HG02678 (cell line): ENCODE results near the gene SPIRE1.

Experiments
- ATAC-seq: cut with Tn5 transposase; IDR thresholded peaks from one replicate; pipeline ENCODE4 v1.9.1; 2021; ENCODE audit warnings: mild to moderate bottlenecking, moderate library complexity; ENCODE audit not compliant: unreplicated experiment

Gene SPIRE1

DNA sequence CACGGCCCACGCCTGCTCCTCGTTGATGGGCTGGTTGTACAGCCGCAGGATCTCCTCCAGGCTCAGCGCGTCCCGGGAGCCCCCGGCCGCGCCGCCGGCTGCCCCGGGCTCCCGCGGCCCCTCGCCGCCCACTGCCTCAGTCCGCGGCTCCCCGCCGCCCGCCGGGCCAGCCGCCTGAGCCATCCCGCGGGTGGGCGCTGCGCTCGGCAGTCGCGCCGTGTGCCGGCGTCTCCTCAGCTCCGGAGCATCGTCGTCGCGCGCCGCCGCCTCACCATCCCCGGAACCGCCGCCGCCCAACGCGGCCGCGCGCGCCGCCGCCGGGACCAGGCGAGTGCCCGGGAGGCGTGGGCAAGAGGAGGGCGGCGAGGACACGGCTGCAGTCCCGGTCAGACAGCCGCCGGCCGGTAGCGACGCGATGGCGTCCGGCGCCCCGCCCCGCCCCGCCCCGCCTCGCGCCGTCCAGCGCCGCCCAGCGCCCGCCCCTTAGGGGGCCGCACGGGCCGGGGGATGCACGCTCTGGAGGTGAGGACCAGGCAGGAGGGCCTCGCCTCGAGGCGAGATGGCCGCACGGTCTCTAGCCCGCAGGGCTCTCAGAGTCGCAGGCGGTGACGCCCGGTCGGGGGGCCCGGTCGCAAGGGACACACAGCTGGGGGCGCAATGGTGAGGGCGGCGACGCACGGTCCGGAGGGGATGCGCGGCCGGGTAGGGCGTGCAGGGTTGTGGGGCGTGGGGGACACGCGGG, at the start of gene SPIRE1:
SPIRE1 (minus strand) TSS at position 424 of the 742 bp plus-strand sequence; CDS start at position 183, 241 bp downstream.
- peak; percentile 70 for ATAC-seq

DNA sequence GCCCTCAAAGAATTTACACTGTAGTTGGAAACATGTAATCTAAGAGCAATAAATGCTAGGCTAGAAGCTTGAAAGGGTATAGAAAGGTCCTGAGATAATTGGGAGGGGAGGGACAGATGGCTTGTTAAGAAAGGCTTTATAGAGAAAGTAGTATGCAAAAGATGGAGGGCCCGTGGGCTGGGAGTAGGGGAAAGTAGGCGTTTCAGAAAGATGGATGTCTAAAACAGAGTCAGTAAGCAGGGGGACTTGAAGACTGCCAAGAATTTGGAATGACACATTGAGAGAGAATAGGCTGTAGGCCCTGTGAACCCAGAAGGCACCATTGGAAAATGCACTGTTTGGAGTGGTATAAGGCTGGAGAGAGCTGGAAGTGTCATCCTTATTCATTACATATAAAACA, 45.8 kb upstream of the SPIRE1 start:
- no peak for ATAC-seq

DNA sequence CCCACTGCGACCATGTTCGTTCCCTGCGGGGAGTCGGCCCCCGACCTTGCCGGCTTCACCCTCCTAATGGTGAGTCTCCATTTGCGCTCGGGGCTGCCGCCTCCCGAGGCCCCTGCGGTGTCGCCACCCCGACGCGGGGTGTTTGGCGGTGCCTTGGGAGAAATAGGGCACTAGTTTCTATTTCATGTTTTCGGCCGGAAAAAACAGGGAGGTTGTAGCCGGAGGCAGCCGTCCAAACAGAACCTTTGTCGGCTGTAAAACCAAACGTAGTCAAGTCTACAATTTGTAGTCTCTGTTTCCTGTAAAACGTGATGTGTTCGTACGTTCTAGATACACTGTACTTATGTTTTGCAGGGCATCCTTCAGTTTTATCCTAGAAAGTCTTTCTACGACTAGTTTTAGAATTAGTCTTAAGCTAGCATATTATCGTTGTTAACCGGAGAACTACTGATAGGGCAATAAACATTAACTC, 45.2 kb upstream of the SPIRE1 start:
- no peak for ATAC-seq

- ATAC-seq, result peak; percentile 85
These were observed 44.6 kb upstream of the SPIRE1 start, which contains the start of the genes CEP76 and PSMG2 for GRCh38 chr18:12702221-12703095. CEP76 (minus strand) TSS chr18:12702723; CDS start chr18:12702548, 175 bp downstream. PSMG2 (plus strand) TSS chr18:12703042; CDS start chr18:12703108, 66 bp downstream.

GRCh38 chr18:12701161-12701560, 43.3 kb upstream of the SPIRE1 start:
- no peak for ATAC-seq

DNA sequence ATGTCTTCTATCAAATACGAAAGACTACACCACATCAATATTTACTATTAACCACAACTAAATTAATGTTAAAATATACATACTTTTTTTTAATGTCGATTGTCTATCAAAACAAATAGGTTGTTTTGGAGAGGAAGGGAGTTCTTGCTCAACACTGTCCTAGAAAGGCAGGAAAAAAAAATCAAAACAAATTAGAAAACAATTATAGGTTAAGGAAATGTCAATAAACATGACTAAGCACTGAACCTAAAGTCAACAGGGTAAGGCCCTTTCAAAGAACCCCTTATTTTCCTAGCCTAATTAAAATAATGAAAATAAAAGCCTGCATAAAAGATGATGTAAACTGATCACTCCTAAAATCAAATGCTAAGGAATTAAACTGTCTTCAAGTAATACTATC, 41.8 kb upstream of the SPIRE1 start:
- ATAC-seq, result no peak

- ATAC-seq, result no peak
These were observed 36.1 kb upstream of the SPIRE1 start for GRCh38 chr18:12694032-12694431.

DNA sequence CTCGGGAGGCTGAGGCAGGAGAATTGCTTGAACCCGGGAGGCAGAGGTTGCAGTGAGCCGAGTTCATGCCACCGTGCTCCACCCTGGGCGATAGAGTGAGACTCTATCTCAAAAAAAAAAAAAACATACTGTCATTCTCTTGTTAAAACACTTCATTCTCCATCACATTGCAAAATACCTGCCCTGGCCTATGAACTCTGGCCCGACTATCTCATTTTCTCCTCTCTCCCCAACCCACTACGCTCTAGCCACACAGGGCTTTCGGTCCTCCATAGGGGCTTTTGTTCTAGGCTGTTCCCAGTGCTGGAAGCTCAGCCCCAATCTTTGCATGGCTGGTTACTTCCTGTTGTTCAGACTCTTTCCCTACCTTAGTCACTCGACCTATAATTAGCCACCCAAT, 34.3 kb upstream of the SPIRE1 start:
- no peak for ATAC-seq

- no peak for ATAC-seq
These were observed 31.4 kb upstream of the SPIRE1 start for GRCh38 chr18:12689256-12689850.

DNA sequence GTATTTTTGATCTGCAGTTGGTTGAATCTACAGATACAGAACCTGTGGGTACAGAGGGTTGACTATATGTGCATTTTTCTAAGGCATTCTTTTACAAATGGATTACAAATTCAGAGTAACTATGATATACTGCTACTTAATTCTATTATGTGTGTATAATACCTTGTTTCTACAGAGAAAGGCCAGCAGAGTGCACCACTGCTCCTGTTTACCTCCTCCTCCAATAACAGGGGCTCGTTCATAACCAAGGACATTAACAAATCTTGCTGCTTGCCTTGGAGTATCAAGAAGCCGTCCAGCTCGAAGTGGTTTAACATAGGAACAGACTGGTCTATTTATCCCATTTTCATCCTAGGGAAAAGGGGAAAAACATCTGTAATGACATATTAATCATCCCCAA, 28.2 kb upstream of the SPIRE1 start:
- ATAC-seq, result no peak

- no peak for ATAC-seq
These were observed 21.4 kb upstream of the SPIRE1 start for GRCh38 chr18:12679183-12679786.

- ATAC-seq, result no peak
These were observed 10.1 kb upstream of the SPIRE1 start for GRCh38 chr18:12668041-12668440.

DNA sequence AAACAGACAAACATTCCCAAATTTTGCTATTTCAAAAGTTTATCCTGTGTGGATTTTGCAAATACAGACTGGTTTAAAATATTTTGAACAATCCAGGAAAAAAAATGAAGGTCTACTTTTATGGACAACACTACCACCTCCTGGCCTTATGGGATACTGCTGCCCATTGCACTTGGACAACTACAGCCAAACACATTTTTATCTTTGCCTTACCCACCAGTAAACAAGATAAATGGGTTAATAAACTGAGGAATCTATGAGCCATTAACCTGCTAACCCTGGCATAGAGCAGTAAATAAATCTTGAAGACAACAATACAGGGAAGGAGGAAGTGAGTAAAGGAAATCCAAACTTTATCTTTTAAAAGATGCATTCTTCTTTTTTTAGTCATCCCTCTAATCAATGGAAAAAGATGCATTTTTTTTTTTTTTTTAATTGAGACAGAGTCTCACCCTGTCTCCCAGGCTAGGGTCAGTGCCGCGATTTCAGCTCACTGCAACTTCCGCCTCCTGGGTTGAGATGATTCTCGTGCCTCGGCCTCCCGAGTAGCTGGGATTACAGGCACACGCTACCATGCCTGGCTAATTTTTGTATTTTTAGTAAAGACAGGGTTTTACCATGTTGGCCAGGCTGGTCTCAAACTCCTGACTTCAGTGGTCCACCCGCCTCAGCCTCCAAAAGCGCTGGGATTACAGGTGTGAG, 2.1 kb upstream of the SPIRE1 start:
- ATAC-seq, result no peak

GRCh38 chr18:12658426-12659138, 675 bp upstream of the SPIRE1 start:
- no peak for ATAC-seq

GRCh38 chr18:12656938-12657683, 796 bp downstream of the SPIRE1 start:
- peak; percentile 32 for ATAC-seq

DNA sequence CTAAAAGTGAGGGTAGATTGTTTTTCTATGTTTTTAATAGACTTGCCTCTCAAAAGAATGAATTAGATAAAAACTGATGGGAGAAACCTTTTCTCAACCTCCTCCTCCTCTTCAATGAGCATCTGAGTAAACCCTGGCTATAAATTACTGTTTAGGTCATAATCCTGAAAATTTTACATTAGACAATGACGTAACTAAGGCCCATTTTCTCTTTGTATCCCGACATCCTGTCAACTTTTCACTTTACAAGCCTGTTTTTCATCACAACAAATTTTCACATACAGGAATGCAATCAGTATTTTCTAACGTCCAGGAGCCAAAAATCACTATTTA, 1.3 kb downstream of the SPIRE1 start:
- ATAC-seq, result no peak

- no peak for ATAC-seq
These were observed 2.9 kb downstream of the SPIRE1 start for GRCh38 chr18:12654971-12655370.

GRCh38 chr18:12652861-12653401, 5.0 kb downstream of the SPIRE1 start:
- no peak for ATAC-seq

DNA sequence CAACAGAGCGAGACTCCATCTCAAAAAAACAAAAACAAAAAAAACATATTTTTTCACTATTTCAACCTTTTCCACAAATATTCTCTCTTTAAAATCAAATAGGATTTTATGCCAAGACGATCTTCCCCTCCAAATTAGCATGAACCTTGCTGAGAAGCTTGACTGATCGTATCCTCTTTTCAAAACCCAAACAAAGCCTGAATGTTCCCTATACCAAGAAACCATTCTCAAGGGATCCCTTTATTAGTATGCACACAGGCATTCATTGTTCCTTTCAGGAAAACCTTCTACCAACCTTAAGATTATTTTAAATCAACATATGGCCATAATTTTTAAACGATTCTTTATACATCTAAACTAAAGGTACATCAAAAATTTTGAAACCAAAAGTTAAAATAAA, 6.3 kb downstream of the SPIRE1 start:
- no peak for ATAC-seq
